LNCaP clone FGC (cell line): ENCODE measurements around the gene TMCC3.

Source experiments
- DNase-seq: peaks from one replicate; pipeline ENCODE4 v3.0.0-alpha.2; 2011; ENCODE audit warnings: low read depth
- H3K4me3 ChIP-seq: 2 replicates; pipeline ENCODE4 v1.5.1; 2011; ENCODE audit warnings: mild to moderate bottlenecking, low read depth, low read length, control low read depth
- CTCF ChIP-seq: IDR thresholded peaks from 2 replicates; pipeline ENCODE4 v1.5.1; 2012; ENCODE audit warnings: mild to moderate bottlenecking; ENCODE audit not compliant: control insufficient read depth, insufficient read depth; ENCODE audit errors: extremely low read depth

Gene TMCC3

GRCh38 chr12:94588346-94588745 lies 62.0 kb downstream of the TMCC3 start:
- no peak for TF ChIP-seq CTCF
- H3K4me3 ChIP-seq: no peak overlapping the region
- no peak for DNase-seq

GRCh38 chr12:94587266-94588241 lies 62.8 kb downstream of the TMCC3 start:
- no peak for TF ChIP-seq CTCF
- H3K4me3 ChIP-seq: no peak overlapping the region
- no peak for DNase-seq

- no peak for TF ChIP-seq CTCF
- no peak overlapping the region for H3K4me3 ChIP-seq
- DNase-seq: peak; percentile 72
Measured at GRCh38 chr12:94586589-94587259, 63.6 kb downstream of the TMCC3 start.

- no peak for DNase-seq
- TF ChIP-seq CTCF: no peak
- H3K4me3 ChIP-seq: no peak overlapping the region
Measured at GRCh38 chr12:94585626-94586025, 64.7 kb downstream of the TMCC3 start.

- DNase-seq: no peak
- H3K4me3 ChIP-seq: no peak overlapping the region
- TF ChIP-seq CTCF: no peak
Measured at GRCh38 chr12:94584377-94584776, 66.0 kb downstream of the TMCC3 start.

GRCh38 chr12:94582591-94582990 lies 67.8 kb downstream of the TMCC3 start:
- no peak overlapping the region for H3K4me3 ChIP-seq
- DNase-seq: no peak
- TF ChIP-seq CTCF: no peak
